ENCODE results near the gene ELAVL1. TPM values are rescaled to one million over a fixed set of nuclear protein-coding genes. Genes with fewer than 3 reads are reported as not detected.

The ELAVL1 gene
- total RNA-seq, 2 donors from 2014 or later: 31.0 to 37.4 TPM

- Histone ChIP-seq H3K36me3 (peaks cover 44% of the 10 kb centered on the region), H3K27ac (no peak overlapping the region), H3K4me1 (peaks cover 0 to 43% of the 10 kb centered on the region in 2 donors), H3K4me3 (no peak overlapping the region), H3K9me3 (no peaks in the 10 kb centered on the region), H3K27me3 (no peaks in the 10 kb centered on the region)
- no peak for DNase-seq (ENCODE audit: low spot score)
- TF ChIP-seq, protein P1, sequence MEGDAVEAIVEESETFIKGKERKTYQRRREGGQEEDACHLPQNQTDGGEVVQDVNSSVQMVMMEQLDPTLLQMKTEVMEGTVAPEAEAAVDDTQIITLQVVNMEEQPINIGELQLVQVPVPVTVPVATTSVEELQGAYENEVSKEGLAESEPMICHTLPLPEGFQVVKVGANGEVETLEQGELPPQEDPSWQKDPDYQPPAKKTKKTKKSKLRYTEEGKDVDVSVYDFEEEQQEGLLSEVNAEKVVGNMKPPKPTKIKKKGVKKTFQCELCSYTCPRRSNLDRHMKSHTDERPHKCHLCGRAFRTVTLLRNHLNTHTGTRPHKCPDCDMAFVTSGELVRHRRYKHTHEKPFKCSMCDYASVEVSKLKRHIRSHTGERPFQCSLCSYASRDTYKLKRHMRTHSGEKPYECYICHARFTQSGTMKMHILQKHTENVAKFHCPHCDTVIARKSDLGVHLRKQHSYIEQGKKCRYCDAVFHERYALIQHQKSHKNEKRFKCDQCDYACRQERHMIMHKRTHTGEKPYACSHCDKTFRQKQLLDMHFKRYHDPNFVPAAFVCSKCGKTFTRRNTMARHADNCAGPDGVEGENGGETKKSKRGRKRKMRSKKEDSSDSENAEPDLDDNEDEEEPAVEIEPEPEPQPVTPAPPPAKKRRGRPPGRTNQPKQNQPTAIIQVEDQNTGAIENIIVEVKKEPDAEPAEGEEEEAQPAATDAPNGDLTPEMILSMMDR (IDR thresholded peaks at IDR 0.05): no peak
Measured at GRCh38 chr19:7977021-7977722, 28.3 kb downstream of the ELAVL1 start.

- H3K27ac ChIP-seq: no peak overlapping the region
- TF ChIP-seq, protein P1 (IDR thresholded peaks at IDR 0.05): no peak
- DNase-seq (ENCODE audit: low spot score): no peak
- H3K4me3 ChIP-seq: no peak overlapping the region
- H3K9me3 ChIP-seq: no peaks in the 10 kb centered on the region
- H3K27me3 ChIP-seq: no peaks in the 10 kb centered on the region
- peaks cover 0 to 37% of the 10 kb centered on the region in 2 donors for H3K4me1 ChIP-seq
- H3K36me3 ChIP-seq: peaks cover 37% of the 10 kb centered on the region
Measured at GRCh38 chr19:7976461-7976860, 29.0 kb downstream of the ELAVL1 start.

DNA sequence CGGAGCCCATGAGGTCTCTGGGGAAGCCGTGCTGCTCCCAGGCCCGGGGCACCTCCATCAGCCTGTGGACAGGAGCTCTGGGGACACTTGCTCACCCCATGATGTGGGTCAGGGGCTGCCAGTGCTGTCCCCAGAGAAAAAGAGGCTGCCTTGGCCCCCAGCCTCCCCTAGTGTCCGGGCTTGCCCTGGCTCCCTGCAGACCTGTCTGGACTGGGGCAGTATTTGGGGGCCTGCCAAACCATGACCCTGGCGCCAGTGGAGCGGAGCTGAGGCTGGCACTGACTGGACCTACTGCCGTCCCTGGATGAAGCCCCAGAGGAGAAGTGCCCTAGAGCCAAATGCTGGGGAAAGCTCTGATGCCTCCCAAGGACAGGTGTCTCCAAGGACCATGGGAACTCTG lies 30.4 kb downstream of the ELAVL1 start:
- Histone ChIP-seq H3K36me3 (peaks cover 26% of the 10 kb centered on the region), H3K27ac (peak overlapping the region; percentile 58 to 74), H3K27me3 (no peaks in the 10 kb centered on the region), H3K4me1 (peaks cover 0 to 37% of the 10 kb centered on the region in 2 donors), H3K9me3 (no peaks in the 10 kb centered on the region), H3K4me3 (no peak overlapping the region)
- no peak for DNase-seq (ENCODE audit: low spot score)
- TF ChIP-seq, protein P1 (IDR thresholded peaks at IDR 0.05): no peak

- H3K36me3 ChIP-seq: peaks cover 18% of the 10 kb centered on the region
- TF ChIP-seq, protein P1 (IDR thresholded peaks at IDR 0.05): no peak
- peak; percentile 62 for DNase-seq (ENCODE audit: low spot score)
- H3K4me3 ChIP-seq: no peak overlapping the region
- no peaks in the 10 kb centered on the region for H3K9me3 ChIP-seq
- peak overlapping the region; percentile 58 to 74 for H3K27ac ChIP-seq
- no peaks in the 10 kb centered on the region for H3K27me3 ChIP-seq
- peaks cover 0 to 27% of the 10 kb centered on the region in 2 donors for H3K4me1 ChIP-seq
Measured at GRCh38 chr19:7973883-7974282, 31.6 kb downstream of the ELAVL1 start.

- no peak for DNase-seq (ENCODE audit: low spot score)
- H3K36me3 ChIP-seq: peaks cover 19% of the 10 kb centered on the region
- peaks cover 0 to 19% of the 10 kb centered on the region in 2 donors for H3K4me1 ChIP-seq
- H3K27ac ChIP-seq: peak overlapping the region in 1 of 2 donors; percentile 9
- no peak overlapping the region for H3K4me3 ChIP-seq
- H3K9me3 ChIP-seq: no peaks in the 10 kb centered on the region
- H3K27me3 ChIP-seq: no peaks in the 10 kb centered on the region
- TF ChIP-seq, protein P1 (IDR thresholded peaks at IDR 0.05): no peak
Measured at GRCh38 chr19:7971553-7972520, 33.6 kb downstream of the ELAVL1 start.

Measured in right atrium auricular region (tissue), 2 donors.